H1 (cell line): ENCODE measurements around the gene ATP2A3. TPM values are rescaled to one million over a fixed set of nuclear protein-coding genes. Genes with fewer than 3 reads are reported as not detected.

Source experiments
- BCL11A ChIP-seq, 2 experiments: IDR thresholded peaks; one replicate each; pipeline ENCODE4 v1.6.1; 2011; ENCODE audit warnings: low read depth in 2 of 2, low read length in 2 of 2, mild to moderate bottlenecking in 2 of 2
- HDAC6 ChIP-seq: IDR thresholded peaks from one replicate; pipeline ENCODE4 v1.7.1; 2012; ENCODE audit warnings: low read depth, mild to moderate bottlenecking, inconsistent platforms, low read length, moderate library complexity
- POLR2A ChIP-seq, 2 experiments: IDR thresholded peaks; 1 replicate in 1 of 2; 2 replicates in 1 of 2; pipeline ENCODE4 v1.6.1; 2011; ENCODE audit warnings: low read depth in 2 of 2, low read length in 2 of 2, mild to moderate bottlenecking in 2 of 2; ENCODE audit errors: control extremely low read depth in 1 of 2
- SIN3A ChIP-seq, 2 experiments: IDR thresholded peaks in 1 of 2; conservative IDR thresholded peaks in 1 of 2; 2 replicates each; pipeline ENCODE4 v1.6.1; 2011 to 2012; ENCODE audit warnings: low read length in 2 of 2, improper control_type of control experiment in 1 of 2, low read depth in 1 of 2, mild to moderate bottlenecking in 1 of 2
- SP2 ChIP-seq: IDR thresholded peaks from 2 replicates; pipeline ENCODE4 v1.6.1; 2012; ENCODE audit warnings: mild to moderate bottlenecking, low read length, inconsistent platforms
- TAF1 ChIP-seq: IDR thresholded peaks from 2 replicates; pipeline ENCODE4 v1.6.1; 2011; ENCODE audit warnings: mild to moderate bottlenecking, low read depth, low read length
- polyA plus RNA-seq, 7 experiments: library from polyadenylated mRNA; depleted of rRNA in 3 of 7; stranded (reverse) in 5 of 7; unstranded in 2 of 7; fragments of >200 nt in 5 of 7; fragments of 200-250 nt in 2 of 7; gene quantifications; 1 replicate in 5 of 7; 2 replicates in 1 of 7; 4 replicates in 1 of 7; pipeline versions ENCODE4 v1.2.1 to v1.2.3, GENCODE V29; 2011 to 2013; ENCODE audit warnings: missing spikeins in 2 of 7, mixed read lengths in 2 of 7
- total RNA-seq: library from RNA; stranded (reverse); fragmentation: NEBNext Ultra II Directional; extraction: Animal tissue kit (Norgen Biotek cat#: 25700); gene quantifications from 2 replicates; pipeline ENCODE4 v1.2.1, GENCODE V29; 2021

The ATP2A3 gene
- total and polyA plus RNA-seq, 2 of the 8 experiments (the other 6 are each of a cell fraction or from before 2014, with no cell fraction given) = 18.4 to 32.5 TPM

DNA sequence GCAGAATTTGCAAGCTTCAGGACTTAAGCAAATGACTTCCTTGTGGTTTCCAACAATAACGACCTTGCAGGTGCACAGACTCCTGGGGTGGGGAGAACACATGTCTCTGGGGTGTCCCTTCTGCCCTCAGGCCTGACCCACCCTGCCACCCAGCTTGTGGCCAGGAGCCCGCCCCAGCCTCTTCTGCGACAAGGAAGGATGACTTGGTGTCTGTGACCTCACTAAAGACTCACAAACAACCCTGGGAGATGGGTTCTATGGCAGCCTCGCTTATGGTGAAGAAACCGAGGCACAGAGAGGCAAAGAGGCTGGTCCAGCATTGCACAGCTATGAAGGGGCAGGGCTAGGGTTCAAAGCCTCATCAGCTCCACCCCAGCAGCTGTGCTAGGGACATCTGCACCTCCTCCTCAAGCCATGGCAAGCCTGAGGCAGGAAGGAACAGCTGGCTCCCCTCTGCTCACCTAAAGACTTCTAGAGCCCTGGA is 2.6 kb downstream of the ATP2A3 start (continued):
- TF ChIP-seq SP2 (no peak), POLR2A (IDR thresholded peaks at IDR 0.05; ENCODE audit: control extremely low read depth in 1 of 2, low read depth in 2 of 2, low read length in 2 of 2) (no peak), SIN3A (conservative IDR thresholded peaks at IDR 0.05 in 1 of 2, IDR thresholded peaks at IDR 0.05 in 1 of 2; ENCODE audit: low read depth in 1 of 2, low read length in 2 of 2) (no peak), TAF1 (no peak), HDAC6 (no peak), BCL11A (IDR thresholded peaks at IDR 0.05; ENCODE audit: low read depth in 2 of 2, low read length in 2 of 2) (no peak)
